ENCODE measurements around the gene CD44.

GRCh38 chr11:35238882-35239281 is 99.9 kb downstream of the CD44 start:
- TF ChIP-seq, protein P1, sequence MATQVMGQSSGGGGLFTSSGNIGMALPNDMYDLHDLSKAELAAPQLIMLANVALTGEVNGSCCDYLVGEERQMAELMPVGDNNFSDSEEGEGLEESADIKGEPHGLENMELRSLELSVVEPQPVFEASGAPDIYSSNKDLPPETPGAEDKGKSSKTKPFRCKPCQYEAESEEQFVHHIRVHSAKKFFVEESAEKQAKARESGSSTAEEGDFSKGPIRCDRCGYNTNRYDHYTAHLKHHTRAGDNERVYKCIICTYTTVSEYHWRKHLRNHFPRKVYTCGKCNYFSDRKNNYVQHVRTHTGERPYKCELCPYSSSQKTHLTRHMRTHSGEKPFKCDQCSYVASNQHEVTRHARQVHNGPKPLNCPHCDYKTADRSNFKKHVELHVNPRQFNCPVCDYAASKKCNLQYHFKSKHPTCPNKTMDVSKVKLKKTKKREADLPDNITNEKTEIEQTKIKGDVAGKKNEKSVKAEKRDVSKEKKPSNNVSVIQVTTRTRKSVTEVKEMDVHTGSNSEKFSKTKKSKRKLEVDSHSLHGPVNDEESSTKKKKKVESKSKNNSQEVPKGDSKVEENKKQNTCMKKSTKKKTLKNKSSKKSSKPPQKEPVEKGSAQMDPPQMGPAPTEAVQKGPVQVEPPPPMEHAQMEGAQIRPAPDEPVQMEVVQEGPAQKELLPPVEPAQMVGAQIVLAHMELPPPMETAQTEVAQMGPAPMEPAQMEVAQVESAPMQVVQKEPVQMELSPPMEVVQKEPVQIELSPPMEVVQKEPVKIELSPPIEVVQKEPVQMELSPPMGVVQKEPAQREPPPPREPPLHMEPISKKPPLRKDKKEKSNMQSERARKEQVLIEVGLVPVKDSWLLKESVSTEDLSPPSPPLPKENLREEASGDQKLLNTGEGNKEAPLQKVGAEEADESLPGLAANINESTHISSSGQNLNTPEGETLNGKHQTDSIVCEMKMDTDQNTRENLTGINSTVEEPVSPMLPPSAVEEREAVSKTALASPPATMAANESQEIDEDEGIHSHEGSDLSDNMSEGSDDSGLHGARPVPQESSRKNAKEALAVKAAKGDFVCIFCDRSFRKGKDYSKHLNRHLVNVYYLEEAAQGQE (IDR thresholded peaks at IDR 0.05): no peak
- TF ChIP-seq CTCF (IDR thresholded peaks at IDR 0.05; ENCODE audit: low read depth, low read length, missing input control) (no peak), GABPA (IDR thresholded peaks at IDR 0.05 in 1 of 2, conservative IDR thresholded peaks at IDR 0.05 in 1 of 2) (no peak), RXRA (IDR thresholded peaks at IDR 0.05) (no peak), HNF4G (IDR thresholded peaks at IDR 0.05) (no peak), MAX (IDR thresholded peaks at IDR 0.05) (no peak)
- TF ChIP-seq, protein P2, sequence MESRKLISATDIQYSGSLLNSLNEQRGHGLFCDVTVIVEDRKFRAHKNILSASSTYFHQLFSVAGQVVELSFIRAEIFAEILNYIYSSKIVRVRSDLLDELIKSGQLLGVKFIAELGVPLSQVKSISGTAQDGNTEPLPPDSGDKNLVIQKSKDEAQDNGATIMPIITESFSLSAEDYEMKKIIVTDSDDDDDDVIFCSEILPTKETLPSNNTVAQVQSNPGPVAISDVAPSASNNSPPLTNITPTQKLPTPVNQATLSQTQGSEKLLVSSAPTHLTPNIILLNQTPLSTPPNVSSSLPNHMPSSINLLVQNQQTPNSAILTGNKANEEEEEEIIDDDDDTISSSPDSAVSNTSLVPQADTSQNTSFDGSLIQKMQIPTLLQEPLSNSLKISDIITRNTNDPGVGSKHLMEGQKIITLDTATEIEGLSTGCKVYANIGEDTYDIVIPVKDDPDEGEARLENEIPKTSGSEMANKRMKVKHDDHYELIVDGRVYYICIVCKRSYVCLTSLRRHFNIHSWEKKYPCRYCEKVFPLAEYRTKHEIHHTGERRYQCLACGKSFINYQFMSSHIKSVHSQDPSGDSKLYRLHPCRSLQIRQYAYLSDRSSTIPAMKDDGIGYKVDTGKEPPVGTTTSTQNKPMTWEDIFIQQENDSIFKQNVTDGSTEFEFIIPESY (IDR thresholded peaks at IDR 0.05): no peak
- TF ChIP-seq, protein P3, sequence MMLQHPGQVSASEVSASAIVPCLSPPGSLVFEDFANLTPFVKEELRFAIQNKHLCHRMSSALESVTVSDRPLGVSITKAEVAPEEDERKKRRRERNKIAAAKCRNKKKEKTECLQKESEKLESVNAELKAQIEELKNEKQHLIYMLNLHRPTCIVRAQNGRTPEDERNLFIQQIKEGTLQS (IDR thresholded peaks at IDR 0.05): no peak
